Sigmoid colon (tissue), 7 donors: ENCODE measurements around the gene SEC23A. TPM values are rescaled to one million over a fixed set of nuclear protein-coding genes. Genes with fewer than 3 reads are reported as not detected.

Experiments
- DNase-seq: peaks from one replicate; pipeline ENCODE4 v3.0.0-alpha.2; 2019
- H3K27ac ChIP-seq, 4 donors: fragments of 200-600 bp; sonication (generic); one replicate each; pipeline ENCODE4 v1.5.1; 2016 to 2019; ENCODE audit warnings: mild to moderate bottlenecking in 1 of 4
- H3K27me3 ChIP-seq, 3 donors: fragments of 200-600 bp; sonication (generic); one replicate each; pipeline ENCODE4 v1.5.1; 2019; ENCODE audit warnings: mild to moderate bottlenecking in 1 of 3
- H3K36me3 ChIP-seq, 4 donors: fragments of 200-600 bp; sonication (generic); one replicate each; pipeline ENCODE4 v1.5.1; 2016 to 2019
- H3K4me1 ChIP-seq, 4 donors: fragments of 200-600 bp; sonication (generic); one replicate each; pipeline ENCODE4 v1.5.1; 2017 to 2019
- H3K4me3 ChIP-seq, 4 donors: fragments of 200-600 bp; sonication (generic); one replicate each; pipeline ENCODE4 v1.5.1; 2017 to 2019; ENCODE audit warnings: mild to moderate bottlenecking in 2 of 4, moderate library complexity in 1 of 4
- H3K9me3 ChIP-seq, 4 donors: fragments of 200-600 bp in 3 of 4; sonication (generic) in 3 of 4; one replicate each; pipeline versions ENCODE4 v1.5.1 to v1.6.1; 2013 to 2019
- EP300 ChIP-seq, 4 donors: sonication (generic); formaldehyde crosslinking; IDR thresholded peaks; one replicate each; pipeline ENCODE4 v1.6.1; 2017; ENCODE audit warnings: antibody characterized with exemption in 4 of 4
- POLR2A ChIP-seq, 2 donors: fragments of 450-650 bp; IDR thresholded peaks; one replicate each; pipeline ENCODE4 v1.6.1; 2016; ENCODE audit warnings: antibody characterized with exemption in 2 of 2, mild to moderate bottlenecking in 2 of 2, moderate library complexity in 2 of 2
- POLR2AphosphoS5 ChIP-seq, 4 donors: sonication (generic); formaldehyde crosslinking; IDR thresholded peaks; one replicate each; pipeline ENCODE4 v1.6.1; 2017; ENCODE audit warnings: antibody characterized with exemption in 4 of 4
- WGBS, 2 donors: extraction: QIAGEN DNeasy Blood & Tissue Kit; methylation state at CpG; one replicate each; pipeline ENCODE4 v1.1.7; 2013; 5-methylcytosine and 5-hydroxymethylcytosine counted together
- intact Hi-C: fragments of 100-400 bp; cut with DNase I; formaldehyde crosslinking; loops from one replicate; pipeline ENCODE4 v1.15.1; 2023
- polyA plus RNA-seq, 3 donors: library from polyadenylated mRNA; stranded (reverse); fragments of 200-250 nt; gene quantifications; one replicate each; pipeline ENCODE4 v1.2.3, GENCODE V29; 2013
- total RNA-seq, 4 donors: library from RNA; depleted of rRNA; stranded (reverse); fragments of >200 nt; gene quantifications; one replicate each; pipeline ENCODE4 v1.1.0, GENCODE V29; 2016
- TF ChIP-seq, protein P1 (sequence below), 4 experiments: fragments of 450-650 bp in 3 of 4; fragments of 200-600 bp in 1 of 4; IDR thresholded peaks; one replicate each; pipeline ENCODE4 v1.5.1; 2016 to 2019; ENCODE audit warnings: antibody characterized with exemption in 4 of 4, mild to moderate bottlenecking in 3 of 4, moderate library complexity in 2 of 4
- donor health status: healthy with polysubstance abuse.
- donor health status: Bipolar disorder and iron deficiency.
- donor health status: healthy.

Gene SEC23A
- total and polyA plus RNA-seq, 7 donors: 25.2 to 235 (median 118) TPM

DNA sequence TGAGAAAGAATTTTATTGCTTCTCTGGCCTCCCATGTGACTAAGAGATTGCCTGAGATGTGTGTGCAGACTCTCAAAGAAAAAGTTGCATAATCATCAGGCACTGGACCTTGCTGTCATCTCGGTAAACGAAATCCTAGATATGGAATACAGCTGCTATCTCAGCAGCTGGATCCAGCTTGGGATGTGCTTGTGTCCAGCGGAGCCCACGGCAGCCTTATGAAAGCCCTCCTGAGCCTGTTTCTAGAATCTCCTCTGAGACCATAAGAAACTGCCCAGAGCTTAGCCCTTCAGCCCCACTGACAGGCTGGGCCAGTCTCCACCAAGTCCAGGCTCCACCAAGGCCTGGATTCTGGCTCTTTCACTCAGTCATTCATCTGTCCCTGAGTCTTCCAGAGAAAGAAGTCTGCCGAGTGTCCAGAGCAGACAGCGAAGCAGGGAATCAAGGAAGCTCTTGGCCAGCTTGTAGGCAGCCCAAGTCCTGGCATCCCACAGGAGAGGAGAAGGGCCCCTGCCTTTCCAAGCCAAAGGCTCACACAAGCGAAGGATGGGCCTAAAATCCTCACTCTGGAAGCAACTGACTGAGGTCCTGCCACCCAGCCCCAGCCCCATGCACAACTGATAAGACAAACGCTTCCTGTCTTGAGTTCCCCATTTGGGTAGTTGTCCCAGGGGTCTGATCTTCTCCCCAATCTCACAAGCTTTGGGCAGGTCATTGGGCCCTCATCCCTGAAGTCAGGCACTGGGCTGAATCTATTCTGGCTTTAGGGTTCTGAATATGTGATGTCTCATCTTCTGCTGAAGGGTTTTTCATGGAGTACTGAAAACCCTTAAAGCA is 97.8 kb downstream of the SEC23A start:
- Histone ChIP-seq H3K36me3 (no peaks in the 10 kb centered on the region), H3K27ac (peak overlapping the region in 1 of 4 donors; percentile 28), H3K27me3 (no peaks in the 10 kb centered on the region), H3K4me1 (no peaks in the 10 kb centered on the region), H3K9me3 (no peaks in the 10 kb centered on the region), H3K4me3 (no peak overlapping the region)
- TF ChIP-seq EP300 (IDR thresholded peaks at IDR 0.05): no peak
- TF ChIP-seq, protein P1, sequence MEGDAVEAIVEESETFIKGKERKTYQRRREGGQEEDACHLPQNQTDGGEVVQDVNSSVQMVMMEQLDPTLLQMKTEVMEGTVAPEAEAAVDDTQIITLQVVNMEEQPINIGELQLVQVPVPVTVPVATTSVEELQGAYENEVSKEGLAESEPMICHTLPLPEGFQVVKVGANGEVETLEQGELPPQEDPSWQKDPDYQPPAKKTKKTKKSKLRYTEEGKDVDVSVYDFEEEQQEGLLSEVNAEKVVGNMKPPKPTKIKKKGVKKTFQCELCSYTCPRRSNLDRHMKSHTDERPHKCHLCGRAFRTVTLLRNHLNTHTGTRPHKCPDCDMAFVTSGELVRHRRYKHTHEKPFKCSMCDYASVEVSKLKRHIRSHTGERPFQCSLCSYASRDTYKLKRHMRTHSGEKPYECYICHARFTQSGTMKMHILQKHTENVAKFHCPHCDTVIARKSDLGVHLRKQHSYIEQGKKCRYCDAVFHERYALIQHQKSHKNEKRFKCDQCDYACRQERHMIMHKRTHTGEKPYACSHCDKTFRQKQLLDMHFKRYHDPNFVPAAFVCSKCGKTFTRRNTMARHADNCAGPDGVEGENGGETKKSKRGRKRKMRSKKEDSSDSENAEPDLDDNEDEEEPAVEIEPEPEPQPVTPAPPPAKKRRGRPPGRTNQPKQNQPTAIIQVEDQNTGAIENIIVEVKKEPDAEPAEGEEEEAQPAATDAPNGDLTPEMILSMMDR (IDR thresholded peaks at IDR 0.05): no peak
- no peak for TF ChIP-seq POLR2A (IDR thresholded peaks at IDR 0.05)
- TF ChIP-seq POLR2AphosphoS5 (IDR thresholded peaks at IDR 0.05): peak; percentile 53 to 82 (median 66)
- intact Hi-C loops: no loop called here
- DNase-seq: peak; percentile 76
- 75 to 89% methylated on average over 8 of the region's 8 CpGs for WGBS, 2 donors

GRCh38 chr14:38999949-39000348 is 103.1 kb downstream of the SEC23A start:
- no peak overlapping the region for H3K27ac ChIP-seq
- H3K4me3 ChIP-seq: no peak overlapping the region
- no peaks in the 10 kb centered on the region for H3K9me3 ChIP-seq
- WGBS, 2 donors: 83 to 89% methylated on average over 1 of the region's 1 CpG
- H3K4me1 ChIP-seq: no peaks in the 10 kb centered on the region
- no peak for TF ChIP-seq EP300 (IDR thresholded peaks at IDR 0.05)
- TF ChIP-seq POLR2AphosphoS5 (IDR thresholded peaks at IDR 0.05): no peak
- TF ChIP-seq POLR2A (IDR thresholded peaks at IDR 0.05): no peak
- TF ChIP-seq, protein P1 (IDR thresholded peaks at IDR 0.05): no peak
- no peaks in the 10 kb centered on the region for H3K27me3 ChIP-seq
- intact Hi-C loops: no loop called here
- no peak for DNase-seq
- H3K36me3 ChIP-seq: no peaks in the 10 kb centered on the region

GRCh38 chr14:38994731-38995130 is 108.3 kb downstream of the SEC23A start:
- Histone ChIP-seq H3K9me3 (no peaks in the 10 kb centered on the region), H3K4me1 (no peaks in the 10 kb centered on the region), H3K27me3 (no peaks in the 10 kb centered on the region), H3K27ac (no peak overlapping the region), H3K4me3 (no peak overlapping the region), H3K36me3 (no peaks in the 10 kb centered on the region)
- no peak for DNase-seq
- intact Hi-C loops: no loop called here
- TF ChIP-seq POLR2AphosphoS5 (IDR thresholded peaks at IDR 0.05) (no peak), POLR2A (IDR thresholded peaks at IDR 0.05) (no peak), EP300 (IDR thresholded peaks at IDR 0.05) (no peak)
- TF ChIP-seq, protein P1 (IDR thresholded peaks at IDR 0.05): no peak
- WGBS, 2 donors: 58 to 66% methylated on average over 3 of the region's 3 CpGs

DNA sequence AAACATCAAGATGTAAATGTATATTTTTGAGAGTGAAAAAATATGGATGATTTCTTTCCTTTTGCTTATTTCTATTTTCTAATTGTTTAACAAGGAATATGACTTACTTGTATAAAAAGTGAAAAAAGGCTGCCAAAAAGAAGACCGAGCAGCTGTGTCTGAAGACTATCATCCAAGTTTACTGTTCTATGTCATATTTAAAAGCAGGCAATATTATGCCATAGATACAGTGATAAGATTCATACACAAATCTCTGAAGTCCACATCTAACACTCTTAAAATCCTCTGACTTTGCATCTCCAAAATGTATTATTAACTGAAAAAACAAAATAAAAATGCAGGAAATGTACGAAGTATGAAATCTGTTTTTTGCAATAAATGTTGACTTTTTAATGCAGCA is 109.1 kb downstream of the SEC23A start:
- WGBS, 2 donors: 76 to 79% methylated on average over 2 of the region's 2 CpGs
- Histone ChIP-seq H3K4me1 (no peaks in the 10 kb centered on the region), H3K4me3 (no peak overlapping the region), H3K27me3 (no peaks in the 10 kb centered on the region), H3K36me3 (no peaks in the 10 kb centered on the region), H3K9me3 (no peaks in the 10 kb centered on the region), H3K27ac (no peak overlapping the region)
- intact Hi-C loops: no loop called here
- no peak for DNase-seq
- TF ChIP-seq, protein P1 (IDR thresholded peaks at IDR 0.05): no peak
- TF ChIP-seq POLR2AphosphoS5 (IDR thresholded peaks at IDR 0.05): no peak
- TF ChIP-seq POLR2A (IDR thresholded peaks at IDR 0.05): no peak
- no peak for TF ChIP-seq EP300 (IDR thresholded peaks at IDR 0.05)
